HG03439 (cell line): ENCODE measurements around the gene BSND.
"Not testable (repeated sequence)": the region's sequence is repeated elsewhere in the genome, so short reads cannot be mapped to it uniquely, and the experiment has no call there.

Source experiments
- ATAC-seq: cut with Tn5 transposase; IDR thresholded peaks from one replicate; pipeline ENCODE4 v1.9.1; 2021; ENCODE audit warnings: mild to moderate bottlenecking, moderate library complexity; ENCODE audit not compliant: unreplicated experiment

Gene BSND

DNA sequence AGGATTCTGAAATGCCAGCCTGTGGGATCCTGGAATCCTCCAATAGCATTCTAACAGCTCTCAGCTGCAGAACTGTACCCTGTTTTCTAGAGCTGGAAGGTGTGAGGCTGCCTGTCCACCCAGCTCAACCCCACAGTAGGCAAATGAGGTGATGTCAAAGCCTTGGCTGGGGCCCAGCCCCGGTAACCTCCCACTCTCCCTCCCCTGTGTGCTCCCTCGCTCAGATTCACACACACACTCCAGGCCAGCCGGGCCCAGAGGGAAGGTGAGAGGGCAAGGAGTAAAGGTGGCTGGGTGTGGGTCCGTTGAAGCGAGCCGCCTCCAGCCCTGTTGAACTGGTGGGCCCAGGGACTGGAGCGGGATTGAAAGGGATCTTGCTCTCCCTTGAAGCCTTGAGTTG is at the start of gene BSND:
Gene BSND, plus strand, starts transcription at position 257 of the 400 bp plus-strand sequence. CDS start 254 bp downstream, outside the sequence.
- peak; percentile 50 for ATAC-seq

DNA sequence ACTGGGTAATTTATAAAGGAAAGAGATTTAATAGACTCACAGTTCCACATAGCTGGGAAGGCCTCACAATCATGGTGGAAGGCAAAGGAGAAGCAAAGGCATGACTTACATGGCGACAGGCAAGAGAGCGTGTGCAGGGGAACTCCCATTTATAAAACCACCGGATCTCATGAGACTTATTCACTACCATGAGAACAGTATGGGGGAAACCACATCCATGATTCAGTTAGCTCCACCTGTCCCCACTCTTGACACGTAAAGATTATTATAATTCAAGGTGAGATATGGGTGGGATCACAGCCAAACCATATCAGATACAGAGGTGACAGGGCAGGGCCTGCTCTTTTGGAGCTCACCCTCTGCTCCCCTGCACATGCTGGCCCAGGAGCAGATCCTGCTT is 49.7 kb upstream of the BSND start:
- ATAC-seq = no peak

DNA sequence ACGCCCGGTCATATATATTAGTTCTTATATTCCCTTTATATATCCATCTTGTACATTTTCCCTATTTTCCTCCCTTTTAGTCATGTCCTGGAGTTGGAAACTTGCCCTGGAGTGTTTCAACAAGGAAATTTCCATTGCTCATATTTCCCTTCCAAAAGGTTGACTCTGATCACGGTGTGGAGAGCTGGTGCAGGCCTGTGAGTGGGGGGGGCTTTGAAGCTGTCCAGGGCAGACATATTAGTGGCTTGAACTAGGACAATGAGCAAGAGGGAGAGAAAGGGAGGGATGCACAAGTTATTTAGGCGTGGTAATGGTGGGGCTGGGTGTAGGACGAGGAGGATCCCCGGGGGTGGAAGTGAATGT is 48.7 kb upstream of the BSND start:
- no peak for ATAC-seq

DNA sequence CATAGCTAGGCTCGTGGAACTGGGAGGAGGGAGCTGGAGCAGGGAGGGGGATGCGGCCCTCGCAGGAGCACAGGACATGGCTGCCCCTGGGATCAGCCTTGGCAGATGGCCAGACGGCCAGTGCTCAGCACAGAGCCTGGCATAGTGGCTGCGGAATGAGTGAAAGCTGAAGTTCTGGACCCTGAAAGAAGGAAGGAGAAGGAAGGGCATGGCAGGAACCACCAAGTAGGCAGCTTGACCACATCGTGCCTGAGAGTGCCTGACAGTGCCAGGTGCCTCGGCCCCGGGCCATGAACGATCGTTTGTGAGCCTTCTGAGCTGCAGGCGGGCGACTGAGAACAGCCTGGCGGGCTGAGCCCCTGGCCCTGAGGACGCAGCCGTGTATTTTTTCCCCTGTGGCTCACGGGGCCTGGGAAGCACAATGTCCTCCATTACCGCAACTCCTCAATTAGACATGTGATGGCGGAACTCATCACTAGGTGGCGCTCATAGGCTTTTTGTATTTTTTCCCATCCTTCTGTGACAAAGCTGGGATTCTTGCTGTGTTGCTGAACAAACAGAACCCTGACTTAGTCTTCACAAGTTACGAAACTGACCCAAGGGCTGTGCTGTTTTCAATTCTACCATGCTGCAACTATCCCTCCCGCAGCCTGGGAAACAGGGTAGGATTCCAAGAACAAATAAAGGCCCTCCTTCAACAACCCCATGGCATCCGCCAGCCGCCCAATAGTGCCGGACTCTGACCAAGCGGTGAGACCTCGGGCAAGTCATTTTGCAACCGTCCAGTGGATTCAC is 48.2 kb upstream of the BSND start:
- no peak for ATAC-seq

DNA sequence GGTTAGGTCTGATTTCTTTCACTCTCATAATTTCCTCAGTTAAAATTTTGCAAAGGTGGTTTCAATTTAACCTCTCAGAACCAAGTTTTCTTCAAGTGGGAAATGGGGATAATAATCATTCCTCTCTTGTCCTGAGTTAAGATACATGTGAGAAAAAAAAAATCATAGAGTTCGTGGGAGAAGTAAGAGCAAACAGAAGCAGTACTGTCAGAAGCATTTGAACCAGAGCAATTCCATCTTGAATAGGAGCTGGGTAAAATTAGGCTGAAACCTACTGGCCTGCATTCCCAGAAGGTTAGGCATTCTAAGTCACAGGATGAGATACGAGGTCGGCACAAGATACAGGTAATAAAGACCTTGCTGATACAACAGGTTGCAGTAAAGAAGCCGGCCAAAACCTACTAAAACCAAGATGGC is 46.9 kb upstream of the BSND start:
- ATAC-seq = no peak

DNA sequence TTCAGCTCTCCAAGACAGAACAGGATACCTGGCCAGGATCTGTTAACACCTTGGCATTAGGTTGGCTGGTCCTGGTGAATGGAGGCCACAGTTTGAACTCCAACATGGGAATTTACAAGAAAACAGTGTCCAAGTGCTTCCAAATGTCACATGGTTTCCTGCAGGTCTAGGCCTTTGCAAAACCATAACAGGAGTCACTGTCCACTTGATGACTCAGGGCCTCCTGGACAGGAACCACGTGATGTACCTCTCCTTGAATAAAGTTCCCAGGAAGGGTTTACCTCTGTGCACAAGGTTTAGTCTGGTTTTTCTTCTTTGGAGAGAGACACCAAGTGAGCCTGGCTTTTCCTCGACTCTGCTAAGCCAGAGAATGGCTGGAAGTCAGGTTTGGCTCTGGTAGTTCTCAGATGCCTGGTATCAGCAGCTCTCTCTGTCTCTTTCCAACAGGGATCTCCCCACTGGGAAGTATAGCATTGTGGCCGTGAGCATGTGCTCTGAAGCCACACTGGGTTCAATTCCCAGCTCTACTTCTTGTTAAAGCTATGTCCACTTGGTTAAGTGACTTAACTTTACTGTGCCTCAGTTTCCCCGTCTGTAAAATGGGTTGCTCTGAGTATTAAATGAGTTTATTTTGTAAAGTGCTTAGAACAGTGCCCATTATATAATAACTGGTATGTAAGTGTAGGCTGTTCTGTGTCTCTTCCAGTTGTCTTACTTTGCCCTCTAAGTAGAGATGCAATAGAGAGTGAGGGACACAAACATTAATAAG is 45.6 kb upstream of the BSND start:
- ATAC-seq = no peak

DNA sequence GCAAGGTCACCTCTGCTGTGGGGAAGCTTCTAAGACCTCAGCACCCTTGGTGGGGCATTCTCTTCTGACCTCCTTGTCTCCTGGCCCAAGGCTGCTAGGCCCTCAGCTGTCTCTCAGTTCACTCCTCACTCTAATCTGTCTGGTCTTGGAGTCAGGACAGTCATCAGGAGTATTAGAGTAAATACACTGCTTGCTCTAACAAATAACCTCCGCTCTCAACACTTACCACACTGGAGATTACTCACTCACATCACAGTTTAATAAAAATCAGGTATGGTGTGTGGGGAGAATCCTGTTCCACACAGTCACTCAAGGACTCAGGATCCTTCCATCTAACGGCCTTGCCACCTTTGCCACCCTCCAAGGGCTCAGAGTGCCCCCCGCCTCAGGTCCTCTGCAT is 44.9 kb upstream of the BSND start:
- no peak for ATAC-seq

DNA sequence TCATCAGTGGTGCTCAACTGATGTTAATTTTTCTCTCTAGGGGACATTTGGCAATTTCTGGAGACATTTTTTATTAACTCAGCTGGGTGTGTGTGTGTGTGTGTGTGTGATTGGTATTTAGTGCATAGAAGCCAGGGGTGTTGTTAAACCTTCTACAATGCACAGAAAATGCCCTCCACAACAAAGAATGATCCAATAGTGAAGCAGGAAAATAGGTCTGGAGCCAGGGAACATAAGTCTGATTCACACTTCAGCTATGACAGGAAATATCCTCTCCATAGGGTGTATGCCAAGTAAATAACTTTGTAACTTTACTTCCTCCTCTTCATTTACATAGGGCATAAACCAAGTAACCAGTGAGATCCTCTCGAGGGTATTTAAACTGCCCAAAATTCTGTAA is 43.4 kb upstream of the BSND start:
- ATAC-seq = no peak

- ATAC-seq = no peak
Observed at GRCh38 chr1:54956726-54957125, 42.0 kb upstream of the BSND start.

- no peak for ATAC-seq
Observed at GRCh38 chr1:54959241-54959640, 39.5 kb upstream of the BSND start.

DNA sequence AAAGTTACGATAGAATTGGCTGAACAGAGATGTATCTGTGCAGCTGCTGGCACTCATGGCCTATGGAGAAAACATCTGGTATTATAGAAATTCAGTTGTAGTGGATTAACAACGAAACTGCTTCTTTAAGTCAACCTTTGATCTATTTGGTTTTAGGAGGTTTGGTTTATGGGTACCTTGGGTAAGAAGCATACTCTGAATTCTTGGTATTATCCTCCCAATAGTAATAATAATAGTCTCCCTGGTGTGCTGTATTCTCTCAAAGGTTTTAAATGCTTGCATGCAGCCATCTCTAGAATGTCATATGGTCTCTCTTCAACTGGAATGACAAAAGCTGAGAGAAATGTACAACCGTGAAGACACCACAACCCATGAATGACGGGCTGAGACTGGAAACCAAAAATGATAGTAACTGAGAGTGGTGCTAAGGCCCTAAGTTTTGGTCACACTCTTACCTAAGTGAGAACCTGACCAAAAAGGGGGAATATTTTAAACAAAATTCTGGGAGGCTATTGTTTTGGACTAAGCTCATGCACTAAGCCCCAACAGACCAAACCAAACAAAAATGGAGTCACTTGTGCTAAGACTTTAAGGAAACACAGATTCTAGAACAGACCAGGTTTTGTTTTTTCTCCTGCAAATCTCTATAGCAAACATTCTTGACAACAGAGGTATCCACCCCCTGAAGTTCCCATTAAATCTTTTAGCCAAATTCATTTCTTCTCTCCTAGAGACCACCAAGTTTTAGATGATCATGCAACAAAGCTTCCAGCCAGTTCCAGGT is 35.9 kb upstream of the BSND start:
- ATAC-seq = no peak

DNA sequence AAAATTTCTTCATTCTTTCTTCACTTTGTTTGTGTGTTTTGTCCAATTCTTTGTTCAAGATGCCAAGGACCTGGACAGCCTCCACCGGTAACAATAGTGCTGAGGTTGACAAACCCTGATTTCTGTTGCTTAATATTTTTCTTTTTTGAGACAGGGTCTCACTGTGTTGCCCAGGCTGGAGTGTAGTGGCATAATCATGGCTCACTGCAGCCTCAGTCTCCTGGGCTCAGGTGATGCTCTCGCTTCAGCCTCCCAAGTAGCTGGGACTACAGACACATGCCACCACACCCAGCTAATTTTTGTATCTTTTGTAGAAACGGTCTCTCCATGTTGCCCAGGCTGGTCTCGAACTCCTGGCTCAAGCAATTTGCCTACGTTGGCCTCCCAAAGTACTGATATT is 34.9 kb upstream of the BSND start:
- ATAC-seq = not testable (repeated sequence)

DNA sequence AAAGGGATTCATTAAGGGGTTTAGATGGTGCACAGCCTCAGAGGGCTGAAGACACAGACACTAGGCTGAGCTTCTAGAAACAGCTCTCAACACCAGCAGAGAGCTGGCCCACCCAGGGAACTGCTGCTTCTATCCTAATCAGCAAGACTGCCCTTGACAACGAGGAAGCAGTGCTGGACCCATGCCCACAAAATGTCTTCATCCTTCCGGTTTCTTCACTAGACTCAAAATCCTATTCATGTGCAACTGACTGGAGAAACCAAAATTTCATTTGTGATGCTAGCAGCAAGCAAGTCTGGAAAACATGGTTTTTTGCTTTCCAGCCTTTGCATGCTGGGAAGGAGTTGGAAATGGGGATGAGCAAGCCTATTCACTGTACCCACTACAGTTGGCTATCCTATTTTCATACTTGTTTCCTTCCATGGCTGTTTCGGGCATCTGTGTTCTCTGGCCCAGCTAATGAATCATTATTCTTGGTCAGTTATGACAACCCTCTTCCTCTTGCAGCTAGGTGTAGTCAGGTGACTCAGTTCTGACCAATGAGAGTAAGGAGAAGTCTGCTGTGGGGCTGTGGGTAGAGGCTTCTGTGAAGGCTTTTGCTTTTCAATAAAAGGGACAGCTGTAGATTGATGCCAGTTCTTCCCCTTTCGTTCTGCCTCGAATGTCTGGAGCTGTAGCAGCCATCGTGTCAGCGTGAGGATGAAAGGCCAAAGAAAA is 33.0 kb upstream of the BSND start:
- peak; percentile 80 for ATAC-seq

DNA sequence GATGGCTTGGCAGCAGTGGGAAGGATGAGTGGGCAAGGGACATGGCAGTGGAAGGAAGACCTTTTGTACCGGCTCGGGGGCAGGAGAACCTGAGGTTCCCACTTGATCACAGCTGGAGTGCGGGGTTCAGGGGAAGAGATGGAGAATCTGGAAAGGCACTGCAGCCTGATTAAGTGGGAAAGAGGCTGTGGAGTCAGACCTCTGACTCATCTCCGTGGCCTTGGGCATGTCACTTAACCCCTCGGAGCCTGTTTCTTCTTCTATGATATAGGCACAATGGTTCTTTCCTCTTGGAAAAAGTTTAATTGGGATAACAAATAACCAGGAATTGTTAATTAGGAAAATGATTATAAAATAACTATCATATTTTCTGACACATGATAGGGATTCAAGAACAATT is 31.4 kb upstream of the BSND start:
- ATAC-seq = no peak

GRCh38 chr1:54968551-54968950 is 30.2 kb upstream of the BSND start:
- ATAC-seq = no peak

DNA sequence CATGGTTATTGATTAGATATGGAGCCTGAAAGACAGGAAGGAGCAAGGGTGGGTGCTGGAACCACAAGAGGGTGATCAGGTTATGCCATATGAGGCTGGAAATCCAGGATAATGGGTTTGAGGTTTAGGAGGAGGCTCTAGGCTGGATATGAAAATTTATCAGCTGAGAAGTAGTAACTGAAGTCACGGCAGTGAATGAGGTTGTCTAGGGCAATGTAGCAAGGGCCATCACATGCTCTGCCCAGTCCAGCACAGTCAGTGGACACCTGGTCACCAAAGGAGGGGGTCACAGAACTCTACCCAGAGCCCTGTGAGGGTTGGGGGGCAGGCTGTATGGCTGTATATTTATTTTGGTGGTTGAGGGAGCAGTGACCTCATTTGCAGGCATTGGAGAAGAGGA is 28.9 kb upstream of the BSND start:
- no peak for ATAC-seq

DNA sequence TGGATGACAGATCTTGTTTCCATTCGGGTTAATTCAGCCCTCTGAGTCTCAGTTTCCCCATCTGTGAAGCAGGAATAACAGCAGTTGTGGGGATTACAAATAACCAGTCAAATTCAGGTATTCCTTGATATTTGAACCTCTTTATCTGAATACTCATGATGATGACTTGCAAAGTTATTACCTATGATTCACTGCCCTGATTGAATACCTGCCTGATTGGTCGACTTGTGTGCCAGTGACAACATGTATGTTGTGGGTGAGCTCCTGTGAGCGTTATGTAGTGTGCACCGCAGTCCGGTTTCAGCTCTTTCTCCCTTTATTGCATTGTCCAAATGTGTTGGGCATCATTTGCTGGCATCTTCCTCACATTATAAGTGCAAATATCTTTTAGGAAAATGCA is 27.8 kb upstream of the BSND start:
- ATAC-seq = no peak

GRCh38 chr1:54971317-54971791 is 27.4 kb upstream of the BSND start:
- ATAC-seq = peak; percentile 82

DNA sequence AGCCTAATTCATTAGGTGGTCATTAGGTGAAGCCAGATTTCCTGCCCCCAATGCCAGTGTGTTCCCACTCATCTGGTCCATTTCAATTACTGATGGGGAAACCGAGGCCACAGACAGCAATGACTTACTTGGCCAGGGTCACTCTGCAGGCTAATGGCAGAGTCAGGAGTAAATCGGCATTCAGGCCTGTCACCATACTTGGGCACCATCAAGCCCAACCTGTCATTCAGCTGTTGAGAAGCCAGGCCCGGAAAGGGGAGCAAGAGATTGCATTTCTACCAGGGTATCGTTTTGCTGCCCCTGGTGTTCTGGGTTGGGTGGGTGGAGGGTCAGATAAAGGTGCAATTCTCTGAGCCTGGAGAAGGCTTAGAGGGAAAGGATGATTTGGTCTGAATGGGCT is 26.3 kb upstream of the BSND start:
- no peak for ATAC-seq

- ATAC-seq = no peak
Observed at GRCh38 chr1:54973205-54973921, 25.4 kb upstream of the BSND start.
